GM12891 (cell line): Measurements from ENCODE around the gene CCDC9B.

Experiments
- POLR2A ChIP-seq: IDR thresholded peaks from 2 replicates; pipeline ENCODE4 v1.6.1; 2011; ENCODE audit warnings: low read depth, low read length, control low read depth
- POLR2AphosphoS5 ChIP-seq: IDR thresholded peaks from 2 replicates; pipeline ENCODE4 v1.6.1; 2011; ENCODE audit warnings: low read depth, low read length, control low read depth

DNA sequence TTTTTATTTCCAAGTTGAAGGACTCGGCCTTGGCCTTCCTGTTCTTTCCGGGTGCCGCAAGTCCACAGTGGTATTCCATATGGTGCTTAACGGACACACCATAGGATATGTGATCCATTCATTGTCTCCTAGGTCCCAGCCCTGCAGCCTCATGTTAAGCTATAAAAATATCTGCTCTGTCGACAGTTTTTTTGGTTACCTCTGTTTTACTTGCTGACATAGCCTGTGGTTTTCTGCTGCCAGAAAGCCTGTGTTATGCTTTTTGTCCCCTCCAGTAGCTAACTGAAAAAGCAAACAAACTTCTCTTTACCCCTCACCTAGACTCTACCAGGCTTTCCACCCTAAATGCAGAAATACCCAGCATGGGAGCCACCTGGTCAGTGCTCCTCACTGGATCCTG is 12.0 kb downstream of the CCDC9B start:
- TF ChIP-seq POLR2A (no peak), POLR2AphosphoS5 (no peak)
